Lung (tissue), 12 donors: ENCODE measurements around the gene SLIT1. TPM values are rescaled to one million over a fixed set of nuclear protein-coding genes. Genes with fewer than 3 reads are reported as not detected.
"Not testable (repeated sequence)": the region's sequence is repeated elsewhere in the genome, so short reads cannot be mapped to it uniquely, and the experiment has no call there.

Experiments
- ATAC-seq: fragments of 200-7000 bp; cut with Tn5 transposase; one replicate; pipeline ENCODE4 v1.9.1; 2020; ENCODE audit warnings: moderate number of reproducible peaks; ENCODE audit not compliant: insufficient read depth, low FRiP score
- DNase-seq, 3 donors: peaks; one replicate each; pipeline ENCODE4 v3.0.0-alpha.2; 2013 to 2017
- H3K27ac ChIP-seq, 2 donors: one replicate each; pipeline ENCODE4 v1.5.1; 2013; ENCODE audit warnings: mild to moderate bottlenecking in 2 of 2, moderate library complexity in 2 of 2, control low read depth in 1 of 2, inconsistent platforms in 1 of 2, low read depth in 1 of 2, low read length in 1 of 2
- H3K27me3 ChIP-seq, 3 donors: one replicate each; pipeline ENCODE4 v1.5.1; 2013; ENCODE audit warnings: low read length in 2 of 3; ENCODE audit not compliant: control insufficient read depth in 3 of 3, insufficient read depth in 3 of 3
- H3K36me3 ChIP-seq, 4 donors: one replicate each; pipeline ENCODE4 v1.5.1; 2013; ENCODE audit warnings: low read length in 4 of 4, mild to moderate bottlenecking in 1 of 4, moderate library complexity in 1 of 4; ENCODE audit not compliant: control insufficient read depth in 4 of 4, insufficient read depth in 4 of 4
- H3K4me1 ChIP-seq, 5 donors: one replicate each; pipeline ENCODE4 v1.5.1; 2013; ENCODE audit warnings: low read length in 5 of 5, mild to moderate bottlenecking in 2 of 5, moderate library complexity in 1 of 5; ENCODE audit not compliant: control insufficient read depth in 5 of 5, insufficient read depth in 5 of 5
- H3K4me3 ChIP-seq: one replicate; pipeline ENCODE4 v1.5.1; 2013; ENCODE audit warnings: mild to moderate bottlenecking, control low read depth, moderate library complexity
- H3K9ac ChIP-seq, 2 donors: one replicate each; pipeline ENCODE4 v1.5.1; 2013; ENCODE audit warnings: low read length in 2 of 2, control low read depth in 1 of 2; ENCODE audit not compliant: insufficient read depth in 1 of 2
- H3K9me3 ChIP-seq, 4 donors: one replicate each; pipeline ENCODE4 v1.5.1; 2013; ENCODE audit warnings: low read length in 3 of 4, mild to moderate bottlenecking in 1 of 4, moderate library complexity in 1 of 4; ENCODE audit not compliant: control insufficient read depth in 4 of 4, insufficient read depth in 3 of 4
- CTCF ChIP-seq: IDR thresholded peaks from 2 replicates; pipeline ENCODE4 v1.5.1; 2012; ENCODE audit warnings: mild to moderate bottlenecking; ENCODE audit errors: control extremely low read depth, extremely low read depth
- WGBS, 2 donors: extraction: QIAGEN DNeasy Blood & Tissue Kit; methylation state at CpG; one replicate each; pipeline ENCODE4 v1.1.7; 2013; 5-methylcytosine and 5-hydroxymethylcytosine counted together
- polyA plus RNA-seq, 2 donors: library from polyadenylated mRNA; stranded (reverse); fragments of 200-250 nt; gene quantifications; one replicate each; pipeline ENCODE4 v1.2.1, GENCODE V29; 2013
- total RNA-seq, 2 donors: library from RNA; depleted of rRNA in 1 of 2; stranded (reverse); fragments of >200 nt in 1 of 2; gene quantifications; one replicate each; pipeline ENCODE4 v1.2.1, GENCODE V29; 2014 to 2021
- donor health status: control.
- donor health status: control.
- donor health status: Bipolar disorder and iron deficiency.
- donor health status: healthy.
- donor health status: DM: yes; HTN: yes; CAD: no.

The SLIT1 gene
- total and polyA plus RNA-seq, 4 donors: 0.39 to 5.6 (median 0.57) TPM

GRCh38 chr10:97086530-97086929 is 99.2 kb downstream of the SLIT1 start:
- Histone ChIP-seq H3K4me1 (no peaks in the 10 kb centered on the region), H3K4me3 (no peak overlapping the region), H3K27ac (no peak overlapping the region), H3K27me3 (peaks cover 0 to 14% (median 3%) of the 10 kb centered on the region in 3 donors), H3K9ac (no peak overlapping the region), H3K9me3 (no peaks in the 10 kb centered on the region), H3K36me3 (no peaks in the 10 kb centered on the region)
- no peak for TF ChIP-seq CTCF
- WGBS, 2 donors: 87 to 88% methylated on average over 1 of the region's 1 CpG
- ATAC-seq: no peak
- DNase-seq: no peak

- no peak for DNase-seq
- ATAC-seq: no peak
- Histone ChIP-seq H3K36me3 (no peaks in the 10 kb centered on the region), H3K4me3 (no peak overlapping the region), H3K27me3 (peaks cover 3 to 7% (median 3%) of the 10 kb centered on the region in 3 donors), H3K9me3 (no peaks in the 10 kb centered on the region), H3K9ac (no peak overlapping the region), H3K4me1 (no peaks in the 10 kb centered on the region), H3K27ac (no peak overlapping the region)
- no peak for TF ChIP-seq CTCF
- WGBS, 2 donors: 63 to 72% methylated on average over 9 of the region's 9 CpGs
Measured at GRCh38 chr10:97083228-97083829, 102.4 kb downstream of the SLIT1 start.

- not testable (repeated sequence) for H3K4me3 ChIP-seq, H3K27me3 ChIP-seq, DNase-seq, H3K36me3 ChIP-seq, H3K27ac ChIP-seq, H3K9ac ChIP-seq, H3K9me3 ChIP-seq, H3K4me1 ChIP-seq, ATAC-seq
- 81 to 90% methylated on average over 7 of the region's 7 CpGs for WGBS, 2 donors
Measured at GRCh38 chr10:97082575-97082974, 103.2 kb downstream of the SLIT1 start.

- WGBS, 2 donors: 13 to 15% methylated on average over 6 of the region's 6 CpGs
- DNase-seq: peak; percentile 74 to 77 (median 76)
Measured at GRCh38 chr10:97081621-97082235, 104.0 kb downstream of the SLIT1 start.

More at GRCh38 chr10:97081621-97082235, 104.0 kb downstream of the SLIT1 start:
- peaks cover 0 to 5% (median 3%) of the 10 kb centered on the region in 3 donors for H3K27me3 ChIP-seq
- H3K9ac ChIP-seq: no peak overlapping the region
- H3K4me3 ChIP-seq: no peak overlapping the region
- no peaks in the 10 kb centered on the region for H3K9me3 ChIP-seq
- ATAC-seq: no peak
- H3K4me1 ChIP-seq: no peaks in the 10 kb centered on the region
- no peak overlapping the region for H3K27ac ChIP-seq
- peak; percentile 36 for TF ChIP-seq CTCF
- H3K36me3 ChIP-seq: no peaks in the 10 kb centered on the region
